Measurements from ENCODE around the gene PRKAG2.

DNA sequence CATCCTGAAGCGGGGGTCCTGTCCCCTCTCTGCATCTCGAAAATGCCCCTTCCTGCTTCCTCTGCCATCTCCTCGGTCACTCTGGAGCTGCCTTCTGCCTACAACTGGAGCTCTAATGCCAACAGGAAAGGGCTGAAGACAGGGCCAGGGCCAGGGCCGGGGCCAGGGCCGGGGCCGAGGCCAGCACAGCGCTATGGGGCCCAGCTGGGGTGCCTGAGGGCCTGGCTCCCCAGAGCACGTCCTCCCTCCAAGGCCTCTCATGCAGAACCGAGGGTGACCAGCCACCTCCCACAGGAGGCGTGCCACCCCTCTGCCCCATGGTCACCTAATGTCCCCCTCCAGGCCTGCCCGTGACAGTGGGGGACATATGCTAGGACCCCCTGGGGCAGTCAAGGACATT is 155.7 kb downstream of the PRKAG2 start:
- TF ChIP-seq POLR2A (IDR thresholded peaks at IDR 0.05; ENCODE audit: extremely low read depth, insufficient read length) (no peak), MYC (IDR thresholded peaks at IDR 0.05; ENCODE audit: low read depth, low read length) (no peak)
- TF ChIP-seq, protein P1, sequence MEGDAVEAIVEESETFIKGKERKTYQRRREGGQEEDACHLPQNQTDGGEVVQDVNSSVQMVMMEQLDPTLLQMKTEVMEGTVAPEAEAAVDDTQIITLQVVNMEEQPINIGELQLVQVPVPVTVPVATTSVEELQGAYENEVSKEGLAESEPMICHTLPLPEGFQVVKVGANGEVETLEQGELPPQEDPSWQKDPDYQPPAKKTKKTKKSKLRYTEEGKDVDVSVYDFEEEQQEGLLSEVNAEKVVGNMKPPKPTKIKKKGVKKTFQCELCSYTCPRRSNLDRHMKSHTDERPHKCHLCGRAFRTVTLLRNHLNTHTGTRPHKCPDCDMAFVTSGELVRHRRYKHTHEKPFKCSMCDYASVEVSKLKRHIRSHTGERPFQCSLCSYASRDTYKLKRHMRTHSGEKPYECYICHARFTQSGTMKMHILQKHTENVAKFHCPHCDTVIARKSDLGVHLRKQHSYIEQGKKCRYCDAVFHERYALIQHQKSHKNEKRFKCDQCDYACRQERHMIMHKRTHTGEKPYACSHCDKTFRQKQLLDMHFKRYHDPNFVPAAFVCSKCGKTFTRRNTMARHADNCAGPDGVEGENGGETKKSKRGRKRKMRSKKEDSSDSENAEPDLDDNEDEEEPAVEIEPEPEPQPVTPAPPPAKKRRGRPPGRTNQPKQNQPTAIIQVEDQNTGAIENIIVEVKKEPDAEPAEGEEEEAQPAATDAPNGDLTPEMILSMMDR (IDR thresholded peaks at IDR 0.05; ENCODE audit: low read depth, low read length): no peak
- TF ChIP-seq, protein P2, sequence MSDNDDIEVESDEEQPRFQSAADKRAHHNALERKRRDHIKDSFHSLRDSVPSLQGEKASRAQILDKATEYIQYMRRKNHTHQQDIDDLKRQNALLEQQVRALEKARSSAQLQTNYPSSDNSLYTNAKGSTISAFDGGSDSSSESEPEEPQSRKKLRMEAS (IDR thresholded peaks at IDR 0.05; ENCODE audit: low read depth, low read length): no peak

Measured in NB4 (cell line).